HCT116 (cell line): ENCODE data around the gene SLC12A5. TPM values are rescaled to one million over a fixed set of nuclear protein-coding genes. Genes with fewer than 3 reads are reported as not detected.

ENCODE experiments used
- ATAC-seq: fragments of 200-7000 bp; cut with Tn5 transposase; 2 replicates; pipeline ENCODE4 v1.9.1; 2020; ENCODE audit warnings: mild to moderate bottlenecking, moderate library complexity
- BruUV-seq: library from RNA; stranded (reverse); fragments of 400-500 nt; replicated peaks from 2 replicates; lab custom pipeline; 2021; lab: Mats Ljungman, UMichigan
- CTCF ChIA-PET: fragments of 300-600 bp; sonication (Branson Sonifier 250); formaldehyde crosslinking; loops from one replicate; lab custom pipeline; 2021; ENCODE audit warnings: antibody characterized with exemption; lab: Charles Lee
- POLR2A ChIA-PET: fragments of 300-600, 350-600 bp; sonication (Branson Sonifier 250); formaldehyde crosslinking; loops from one replicate; lab custom pipeline; 2021; ENCODE audit warnings: antibody characterized with exemption; lab: Charles Lee
- RAD21 ChIA-PET, 2 experiments: fragments of 300-600 bp; sonication (Branson Sonifier 250); formaldehyde crosslinking; loops; one replicate each; lab custom pipeline; 2023; ENCODE audit warnings: low total read pairs in 2 of 2; ENCODE audit not compliant: uncharacterized antibody in 2 of 2, unreplicated experiment in 2 of 2, low non-redundant PET in 1 of 2; lab: Charles Lee
- DNase-seq: peaks from one replicate; pipeline ENCODE4 v3.0.0-alpha.2; 2010; ENCODE audit warnings: low read depth, low spot score
- H2AFZ ChIP-seq: fragments of 200-600 bp; shearing (Covaris generic), sonication (generic); 2 replicates; pipeline ENCODE4 v1.6.1; 2017; ENCODE audit warnings: low read depth, mixed run types, mixed read lengths, antibody characterized with exemption, low read length; ENCODE audit not compliant: poor library complexity, severe bottlenecking
- H3K27ac ChIP-seq: 2 replicates; pipeline ENCODE4 v1.5.1; 2012; ENCODE audit warnings: low read depth, low read length
- H3K27me3 ChIP-seq: fragments of 200-600 bp; sonication (generic); 2 replicates; pipeline ENCODE4 v1.6.1; 2016; ENCODE audit warnings: mixed run types, low read length, mixed read lengths; ENCODE audit not compliant: insufficient read depth
- H3K36me3 ChIP-seq, 2 experiments: fragments of 200-500 bp in 1 of 2; fragments of 200-600 bp in 1 of 2; sonication (Bioruptor generic) in 1 of 2; sonication (generic) in 1 of 2; 2 replicates each; pipeline versions ENCODE4 v1.5.1 to v1.6.1; 2014 to 2016; ENCODE audit warnings: low read length in 2 of 2, inconsistent platforms in 1 of 2, mixed read lengths in 1 of 2, mixed run types in 1 of 2; ENCODE audit not compliant: insufficient read depth in 2 of 2, control insufficient read depth in 1 of 2
- H3K4me1 ChIP-seq, 2 experiments: fragments of 200-600 bp in 1 of 2; sonication (generic) in 1 of 2; 2 replicates each; pipeline versions ENCODE4 v1.5.1 to v1.6.1; 2012 to 2017; ENCODE audit warnings: low read length in 2 of 2, inconsistent platforms in 1 of 2, mild to moderate bottlenecking in 1 of 2, mixed read lengths in 1 of 2, mixed run types in 1 of 2, moderate library complexity in 1 of 2; ENCODE audit not compliant: insufficient read depth in 2 of 2, control insufficient read depth in 1 of 2
- H3K4me2 ChIP-seq: fragments of 200-600 bp; sonication (generic); 2 replicates; pipeline ENCODE4 v1.6.1; 2017; ENCODE audit warnings: mixed run types, low read length, mixed read lengths
- H3K4me3 ChIP-seq, 2 experiments: fragments of 200-600 bp in 1 of 2; sonication (generic) in 1 of 2; replicated peaks in 1 of 2; 2 replicates each; pipeline ENCODE4 v1.5.1; 2011 to 2016; ENCODE audit warnings: low read length in 2 of 2, control low read depth in 1 of 2, low read depth in 1 of 2, mild to moderate bottlenecking in 1 of 2, mixed read lengths in 1 of 2, mixed run types in 1 of 2
- H3K79me2 ChIP-seq: fragments of 200-600 bp; sonication (generic); 2 replicates; pipeline ENCODE4 v1.6.1; 2017; ENCODE audit warnings: mild to moderate bottlenecking, mixed run types, low read length, moderate library complexity, mixed read lengths; ENCODE audit not compliant: insufficient read depth
- H3K9ac ChIP-seq: fragments of 200-600 bp; sonication (generic); 2 replicates; pipeline ENCODE4 v1.6.1; 2016; ENCODE audit warnings: low read length, mixed read lengths
- H3K9me2 ChIP-seq: fragments of 200-600 bp; sonication (generic), shearing (Covaris generic); 2 replicates; pipeline ENCODE4 v1.6.1; 2017; ENCODE audit warnings: mixed run types, mild to moderate bottlenecking, moderate library complexity; ENCODE audit not compliant: insufficient read depth
- H3K9me3 ChIP-seq, 2 experiments: fragments of 200-500 bp in 1 of 2; fragments of 200-600 bp in 1 of 2; sonication (Bioruptor generic) in 1 of 2; sonication (generic) in 1 of 2; 2 replicates each; pipeline ENCODE4 v1.6.1; 2014 to 2017; ENCODE audit warnings: low read length in 2 of 2, mixed read lengths in 2 of 2, inconsistent platforms in 1 of 2, low read depth in 1 of 2, mild to moderate bottlenecking in 1 of 2, mixed run types in 1 of 2, moderate library complexity in 1 of 2; ENCODE audit not compliant: control insufficient read depth in 1 of 2, insufficient read depth in 1 of 2
- H4K20me1 ChIP-seq: fragments of 200-600 bp; sonication (generic), shearing (Covaris generic); 2 replicates; pipeline ENCODE4 v1.6.1; 2017; ENCODE audit warnings: mixed run types, mild to moderate bottlenecking, moderate library complexity; ENCODE audit not compliant: insufficient read depth
- ATF3 ChIP-seq: IDR thresholded peaks from 2 replicates; pipeline ENCODE4 v1.6.1; 2012
- CBX3 ChIP-seq: IDR thresholded peaks from 2 replicates; pipeline ENCODE4 v1.6.1; 2012; ENCODE audit warnings: low read depth
- CEBPB ChIP-seq: IDR thresholded peaks from 2 replicates; pipeline ENCODE4 v1.6.1; 2012; ENCODE audit warnings: low read depth
- EGR1 ChIP-seq: IDR thresholded peaks from 2 replicates; pipeline ENCODE4 v1.6.1; 2012; ENCODE audit warnings: low read depth
- ELF1 ChIP-seq: IDR thresholded peaks from 2 replicates; pipeline ENCODE4 v1.6.1; 2012; ENCODE audit warnings: low read depth, borderline replicate concordance
- EZH2 ChIP-seq: fragments of 200-600 bp; sonication (generic); IDR thresholded peaks from 2 replicates; pipeline ENCODE4 v1.6.1; 2017; ENCODE audit warnings: antibody characterized with exemption, mixed run types
- EZH2phosphoT487 ChIP-seq: fragments of 200-600 bp; IDR thresholded peaks from 2 replicates; pipeline ENCODE4 v1.6.1; 2018; ENCODE audit warnings: antibody characterized with exemption, borderline replicate concordance
- FOSL1 ChIP-seq: IDR thresholded peaks from 2 replicates; pipeline ENCODE4 v1.6.1; 2012; ENCODE audit warnings: low read depth
- JUND ChIP-seq: IDR thresholded peaks from 2 replicates; pipeline ENCODE4 v1.6.1; 2012
- POLR2A ChIP-seq: IDR thresholded peaks from 2 replicates; pipeline ENCODE4 v1.7.0; 2011; ENCODE audit warnings: borderline replicate concordance; ENCODE audit not compliant: insufficient read depth, insufficient read length; ENCODE audit errors: extremely low read depth
- POLR2AphosphoS5 ChIP-seq: IDR thresholded peaks from 2 replicates; pipeline ENCODE4 v1.6.1; 2011; ENCODE audit warnings: mild to moderate bottlenecking, low read depth, low read length, moderate library complexity
- RAD21 ChIP-seq: IDR thresholded peaks from 2 replicates; pipeline ENCODE4 v1.6.1; 2012; ENCODE audit warnings: low read depth, mild to moderate bottlenecking
- SIN3A ChIP-seq: IDR thresholded peaks from 2 replicates; pipeline ENCODE4 v1.6.1; 2012; ENCODE audit warnings: low read depth
- SP1 ChIP-seq: IDR thresholded peaks from 2 replicates; pipeline ENCODE4 v1.6.1; 2012; ENCODE audit warnings: low read depth
- SRF ChIP-seq: IDR thresholded peaks from 2 replicates; pipeline ENCODE4 v1.6.1; 2012; ENCODE audit warnings: low read depth
- ZFX ChIP-seq: fragments of 450-650 bp; IDR thresholded peaks from 2 replicates; pipeline ENCODE4 v1.6.1; 2017
- ZNF274 ChIP-seq: fragments of 200-500 bp; sonication (Bioruptor generic); IDR thresholded peaks from 2 replicates; pipeline ENCODE4 v1.6.1; 2014; ENCODE audit warnings: mild to moderate bottlenecking, low read depth, low read length, inconsistent platforms
- intact Hi-C: fragments of 100-400 bp; cut with micrococcal nuclease; formaldehyde crosslinking; loops from 2 replicates; pipeline ENCODE4 v1.10.0; 2022
- total RNA-seq: library from RNA; stranded (reverse); gene quantifications from one replicate; pipeline ENCODE4 v1.2.1, GENCODE V29; 2021; ENCODE audit not compliant: unreplicated experiment
- TF ChIP-seq, protein P1 (sequence below): IDR thresholded peaks from 2 replicates; pipeline ENCODE4 v1.6.1; 2012; ENCODE audit warnings: low read depth
- TF ChIP-seq, protein P2 (sequence below): IDR thresholded peaks from 2 replicates; pipeline ENCODE4 v1.6.1; 2011; ENCODE audit warnings: mild to moderate bottlenecking, low read length, moderate library complexity; ENCODE audit not compliant: insufficient replicate concordance; ENCODE audit errors: extremely low read depth
- TF ChIP-seq, protein P3 (sequence below): IDR thresholded peaks from 2 replicates; pipeline ENCODE4 v1.6.1; 2012

SLC12A5 gene
- total RNA-seq, 1 experiment from 2014 or later = 1.9 TPM

DNA sequence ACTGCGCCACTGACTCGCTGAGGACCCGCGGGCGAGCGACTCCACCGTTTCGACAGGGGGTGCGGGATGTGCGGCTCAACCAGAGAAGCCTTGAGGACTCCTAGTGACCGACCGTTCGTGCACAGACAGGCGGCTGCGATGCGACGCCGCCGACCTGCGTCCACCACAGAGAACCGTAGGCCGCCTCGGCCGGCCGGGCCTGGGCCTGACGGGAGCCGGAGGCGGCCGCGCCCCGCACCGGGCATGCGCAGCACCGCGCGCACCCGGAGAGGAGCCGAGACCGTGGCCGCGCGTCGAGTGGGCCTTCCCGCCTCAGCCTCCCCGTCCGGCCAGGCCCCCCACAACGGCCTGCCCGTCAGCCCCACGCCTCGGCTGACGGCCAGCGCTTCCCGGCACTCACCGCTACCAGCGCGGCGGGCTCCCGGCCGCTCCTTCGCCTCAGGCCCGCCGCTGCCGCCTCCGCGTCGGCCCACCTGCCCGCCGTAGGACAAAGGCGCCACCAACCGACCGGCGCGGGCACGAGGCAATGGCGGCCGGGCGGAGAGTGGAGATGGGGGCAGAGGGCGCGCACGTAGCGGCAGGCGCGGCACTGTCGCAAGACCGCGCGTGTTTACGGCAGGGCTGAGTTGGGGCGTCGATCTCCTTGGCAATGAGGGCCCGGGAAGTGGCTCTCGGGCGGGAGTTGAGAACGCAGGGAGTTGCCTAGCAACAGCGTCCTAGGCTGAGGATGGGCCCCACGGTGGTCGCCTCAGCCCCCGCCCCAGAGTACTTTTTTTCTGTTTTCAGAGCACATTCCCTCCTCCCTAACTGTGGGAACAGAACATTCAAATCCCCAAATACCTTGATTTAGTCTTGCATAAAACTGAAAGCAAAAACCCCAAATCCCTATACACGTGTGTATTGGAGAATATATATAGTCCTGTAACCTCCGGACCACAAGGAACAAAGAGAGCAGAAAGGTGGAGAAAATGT is 60.7 kb downstream of the SLC12A5 start, which contains the start of gene NCOA5:
Gene NCOA5 (minus strand): TSS at position 546 of the 972 bp plus-strand sequence. CDS start 10,538 bp downstream, outside the sequence.
- H3K4me3 ChIP-seq = peak within 1 kb of the TSS; percentile 84 to 93
- H3K79me2 ChIP-seq = peaks cover 48% of the 10 kb centered on the region
- H3K27me3 ChIP-seq = no peaks in the 10 kb centered on the region
- BruUV-seq = no TSS peak
- DNase-seq = peak; percentile 88
- peak within 1 kb of the TSS; percentile 79 for H3K4me2 ChIP-seq
- peak within 1 kb of the TSS; percentile 95 for H3K27ac ChIP-seq
- peaks cover 24 to 47% of the 10 kb centered on the region in 2 experiments for H3K4me1 ChIP-seq
- peak within 1 kb of the TSS; percentile 92 for H3K9ac ChIP-seq
- peak within 1 kb of the TSS; percentile 84 for H2AFZ ChIP-seq
- no peaks in the 10 kb centered on the region for H3K36me3 ChIP-seq
- CTCF ChIA-PET = interaction anchor here (2.4 kb wide), 1 partner anchor 75 kb away, joined by 12 read pairs; no protein-coding TSS in a partner anchor
- intact Hi-C loops = no loop called here
- peaks cover 19% of the 10 kb centered on the region; the same call in 1 of the 2 replicates for H4K20me1 ChIP-seq
- ATAC-seq = peak; percentile 89
- no peaks in the 10 kb centered on the region for H3K9me2 ChIP-seq
- RAD21 ChIA-PET = no interaction called here
- H3K9me3 ChIP-seq = no peaks in the 10 kb centered on the region
- POLR2A ChIA-PET = no interaction called here
- TF ChIP-seq CEBPB = no peak
- peak; percentile 42; the same call in 1 of the 2 replicates for TF ChIP-seq SIN3A
- TF ChIP-seq EZH2phosphoT487 = no peak
- 0 out of 2 replicates have a peak, but pooled peaks have one; percentile 31 for TF ChIP-seq EGR1
- peak; percentile 68; the same call in 1 of the 2 replicates for TF ChIP-seq CBX3
- TF ChIP-seq, protein P1, sequence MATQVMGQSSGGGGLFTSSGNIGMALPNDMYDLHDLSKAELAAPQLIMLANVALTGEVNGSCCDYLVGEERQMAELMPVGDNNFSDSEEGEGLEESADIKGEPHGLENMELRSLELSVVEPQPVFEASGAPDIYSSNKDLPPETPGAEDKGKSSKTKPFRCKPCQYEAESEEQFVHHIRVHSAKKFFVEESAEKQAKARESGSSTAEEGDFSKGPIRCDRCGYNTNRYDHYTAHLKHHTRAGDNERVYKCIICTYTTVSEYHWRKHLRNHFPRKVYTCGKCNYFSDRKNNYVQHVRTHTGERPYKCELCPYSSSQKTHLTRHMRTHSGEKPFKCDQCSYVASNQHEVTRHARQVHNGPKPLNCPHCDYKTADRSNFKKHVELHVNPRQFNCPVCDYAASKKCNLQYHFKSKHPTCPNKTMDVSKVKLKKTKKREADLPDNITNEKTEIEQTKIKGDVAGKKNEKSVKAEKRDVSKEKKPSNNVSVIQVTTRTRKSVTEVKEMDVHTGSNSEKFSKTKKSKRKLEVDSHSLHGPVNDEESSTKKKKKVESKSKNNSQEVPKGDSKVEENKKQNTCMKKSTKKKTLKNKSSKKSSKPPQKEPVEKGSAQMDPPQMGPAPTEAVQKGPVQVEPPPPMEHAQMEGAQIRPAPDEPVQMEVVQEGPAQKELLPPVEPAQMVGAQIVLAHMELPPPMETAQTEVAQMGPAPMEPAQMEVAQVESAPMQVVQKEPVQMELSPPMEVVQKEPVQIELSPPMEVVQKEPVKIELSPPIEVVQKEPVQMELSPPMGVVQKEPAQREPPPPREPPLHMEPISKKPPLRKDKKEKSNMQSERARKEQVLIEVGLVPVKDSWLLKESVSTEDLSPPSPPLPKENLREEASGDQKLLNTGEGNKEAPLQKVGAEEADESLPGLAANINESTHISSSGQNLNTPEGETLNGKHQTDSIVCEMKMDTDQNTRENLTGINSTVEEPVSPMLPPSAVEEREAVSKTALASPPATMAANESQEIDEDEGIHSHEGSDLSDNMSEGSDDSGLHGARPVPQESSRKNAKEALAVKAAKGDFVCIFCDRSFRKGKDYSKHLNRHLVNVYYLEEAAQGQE = no peak
- no peak for TF ChIP-seq ATF3
- TF ChIP-seq, protein P2, sequence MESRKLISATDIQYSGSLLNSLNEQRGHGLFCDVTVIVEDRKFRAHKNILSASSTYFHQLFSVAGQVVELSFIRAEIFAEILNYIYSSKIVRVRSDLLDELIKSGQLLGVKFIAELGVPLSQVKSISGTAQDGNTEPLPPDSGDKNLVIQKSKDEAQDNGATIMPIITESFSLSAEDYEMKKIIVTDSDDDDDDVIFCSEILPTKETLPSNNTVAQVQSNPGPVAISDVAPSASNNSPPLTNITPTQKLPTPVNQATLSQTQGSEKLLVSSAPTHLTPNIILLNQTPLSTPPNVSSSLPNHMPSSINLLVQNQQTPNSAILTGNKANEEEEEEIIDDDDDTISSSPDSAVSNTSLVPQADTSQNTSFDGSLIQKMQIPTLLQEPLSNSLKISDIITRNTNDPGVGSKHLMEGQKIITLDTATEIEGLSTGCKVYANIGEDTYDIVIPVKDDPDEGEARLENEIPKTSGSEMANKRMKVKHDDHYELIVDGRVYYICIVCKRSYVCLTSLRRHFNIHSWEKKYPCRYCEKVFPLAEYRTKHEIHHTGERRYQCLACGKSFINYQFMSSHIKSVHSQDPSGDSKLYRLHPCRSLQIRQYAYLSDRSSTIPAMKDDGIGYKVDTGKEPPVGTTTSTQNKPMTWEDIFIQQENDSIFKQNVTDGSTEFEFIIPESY = peak; percentile 63
- TF ChIP-seq ZFX = peak; percentile 99
- peak; percentile 89 for TF ChIP-seq POLR2A
- no peak; the same call in 1 of the 2 replicates for TF ChIP-seq ELF1
- TF ChIP-seq POLR2AphosphoS5 = peak; percentile 91
- no peak; the same call in 1 of the 2 replicates for TF ChIP-seq SRF
- TF ChIP-seq, protein P3, sequence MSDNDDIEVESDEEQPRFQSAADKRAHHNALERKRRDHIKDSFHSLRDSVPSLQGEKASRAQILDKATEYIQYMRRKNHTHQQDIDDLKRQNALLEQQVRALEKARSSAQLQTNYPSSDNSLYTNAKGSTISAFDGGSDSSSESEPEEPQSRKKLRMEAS = peak; percentile 96
- TF ChIP-seq JUND = no peak
- no peak for TF ChIP-seq ZNF274
- TF ChIP-seq FOSL1 = no peak
- TF ChIP-seq SP1 = 0 out of 2 replicates have a peak, but pooled peaks have one; percentile 22
- TF ChIP-seq RAD21 = peak; percentile 32; the same call in 1 of the 2 replicates
- no peak for TF ChIP-seq EZH2
